Mesenchymal stem cell (in vitro differentiated cells and primary cell): Measurements from ENCODE around the gene INSIG1.

Source experiments
- DNase-seq: peaks from one replicate; pipeline ENCODE4 v3.0.0-alpha.2; 2013
- H2AFZ ChIP-seq: one replicate; pipeline ENCODE4 v1.6.1; 2013; ENCODE audit warnings: low read depth, mild to moderate bottlenecking, control low read depth, inconsistent platforms, low read length, moderate library complexity
- H2AK5ac ChIP-seq: 2 replicates; pipeline ENCODE4 v1.6.1; 2013; ENCODE audit warnings: low read length, moderate library complexity, mild to moderate bottlenecking, inconsistent platforms; ENCODE audit not compliant: severe bottlenecking
- H2BK120ac ChIP-seq: one replicate; pipeline ENCODE4 v1.6.1; 2013; ENCODE audit warnings: low read depth, mild to moderate bottlenecking, inconsistent platforms, low read length, moderate library complexity
- H2BK12ac ChIP-seq, 2 experiments: one replicate each; pipeline ENCODE4 v1.6.1; 2013; ENCODE audit warnings: inconsistent platforms in 2 of 2, low read length in 2 of 2, mild to moderate bottlenecking in 2 of 2, moderate library complexity in 2 of 2, control low read depth in 1 of 2
- H2BK15ac ChIP-seq: one replicate; pipeline ENCODE4 v1.6.1; 2013; ENCODE audit warnings: mild to moderate bottlenecking, low read depth, inconsistent platforms; ENCODE audit not compliant: poor library complexity, severe bottlenecking
- H2BK5ac ChIP-seq: 2 replicates; pipeline ENCODE4 v1.6.1; 2013; ENCODE audit warnings: low read depth, mild to moderate bottlenecking, low read length, control low read depth, inconsistent platforms; ENCODE audit not compliant: poor library complexity, severe bottlenecking
- H3K14ac ChIP-seq, 2 experiments: one replicate each; pipeline ENCODE4 v1.6.1; 2013; ENCODE audit warnings: inconsistent platforms in 2 of 2, low read length in 2 of 2, control low read depth in 1 of 2, mild to moderate bottlenecking in 1 of 2, moderate library complexity in 1 of 2
- H3K18ac ChIP-seq, 2 experiments: one replicate each; pipeline ENCODE4 v1.6.1; 2013; ENCODE audit warnings: inconsistent platforms in 2 of 2, low read length in 2 of 2, control low read depth in 1 of 2, low read depth in 1 of 2, mild to moderate bottlenecking in 1 of 2
- H3K23ac ChIP-seq, 2 experiments: one replicate each; pipeline ENCODE4 v1.6.1; 2013; ENCODE audit warnings: inconsistent platforms in 2 of 2, low read length in 2 of 2, mild to moderate bottlenecking in 2 of 2, moderate library complexity in 2 of 2, control low read depth in 1 of 2
- H3K27ac ChIP-seq: 2 replicates; pipeline ENCODE4 v1.5.1; 2013; ENCODE audit warnings: mild to moderate bottlenecking, moderate library complexity, low read length, control low read depth, inconsistent platforms; ENCODE audit not compliant: poor library complexity, severe bottlenecking
- H3K27me3 ChIP-seq, 2 experiments: 2 replicates each; pipeline versions ENCODE4 v1.6.1 to v1.7.0; 2013; ENCODE audit warnings: low read length in 2 of 2, mild to moderate bottlenecking in 2 of 2, moderate library complexity in 2 of 2, control low read depth in 1 of 2, inconsistent platforms in 1 of 2; ENCODE audit not compliant: control insufficient read depth in 1 of 2, insufficient read depth in 1 of 2
- H3K36me3 ChIP-seq, 2 experiments: 2 replicates each; pipeline versions ENCODE4 v1.6.1 to v1.7.0; 2013; ENCODE audit warnings: low read length in 2 of 2, control low read depth in 1 of 2, inconsistent platforms in 1 of 2, low read depth in 1 of 2, mild to moderate bottlenecking in 1 of 2; ENCODE audit not compliant: insufficient read depth in 2 of 2, control insufficient read depth in 1 of 2
- H3K4ac ChIP-seq, 2 experiments: one replicate each; pipeline ENCODE4 v1.6.1; 2013; ENCODE audit warnings: inconsistent platforms in 2 of 2, low read length in 2 of 2, mild to moderate bottlenecking in 2 of 2, moderate library complexity in 2 of 2, control low read depth in 1 of 2, low read depth in 1 of 2
- H3K4me1 ChIP-seq: 2 replicates; pipeline ENCODE4 v1.6.1; 2013; ENCODE audit warnings: low read depth, low read length, control low read depth; ENCODE audit not compliant: control insufficient read depth, insufficient read depth
- H3K4me2 ChIP-seq: 2 replicates; pipeline ENCODE4 v1.6.1; 2013; ENCODE audit warnings: low read length, mild to moderate bottlenecking, inconsistent platforms; ENCODE audit not compliant: poor library complexity, severe bottlenecking
- H3K4me3 ChIP-seq, 2 experiments: 2 replicates each; pipeline versions ENCODE4 v1.5.1 to v1.7.0; 2013; ENCODE audit warnings: low read length in 2 of 2, mild to moderate bottlenecking in 2 of 2, control low read depth in 1 of 2, low read depth in 1 of 2; ENCODE audit not compliant: insufficient read depth in 1 of 2
- H3K79me1 ChIP-seq: replicated peaks from 2 replicates; pipeline ENCODE4 v1.6.1; 2013; ENCODE audit warnings: mild to moderate bottlenecking, control low read depth, low read length, inconsistent platforms; ENCODE audit not compliant: poor library complexity, severe bottlenecking
- H3K9ac ChIP-seq: 2 replicates; pipeline ENCODE4 v1.7.0; 2013; ENCODE audit warnings: mild to moderate bottlenecking, low read length, moderate library complexity
- H3K9me3 ChIP-seq: 2 replicates; pipeline ENCODE4 v1.7.0; 2013; ENCODE audit warnings: mild to moderate bottlenecking, low read length; ENCODE audit not compliant: control insufficient read depth
- H4K8ac ChIP-seq: one replicate; pipeline ENCODE4 v1.6.1; 2013; ENCODE audit warnings: inconsistent platforms, mild to moderate bottlenecking, low read length, moderate library complexity
- H4K91ac ChIP-seq: one replicate; pipeline ENCODE4 v1.6.1; 2013; ENCODE audit warnings: mild to moderate bottlenecking, low read length, inconsistent platforms
- WGBS: methylation state at CpG from one replicate; pipeline ENCODE4 v1.1.7; 2013; ENCODE audit warnings: mixed read lengths; 5-methylcytosine and 5-hydroxymethylcytosine counted together

INSIG1 gene

DNA sequence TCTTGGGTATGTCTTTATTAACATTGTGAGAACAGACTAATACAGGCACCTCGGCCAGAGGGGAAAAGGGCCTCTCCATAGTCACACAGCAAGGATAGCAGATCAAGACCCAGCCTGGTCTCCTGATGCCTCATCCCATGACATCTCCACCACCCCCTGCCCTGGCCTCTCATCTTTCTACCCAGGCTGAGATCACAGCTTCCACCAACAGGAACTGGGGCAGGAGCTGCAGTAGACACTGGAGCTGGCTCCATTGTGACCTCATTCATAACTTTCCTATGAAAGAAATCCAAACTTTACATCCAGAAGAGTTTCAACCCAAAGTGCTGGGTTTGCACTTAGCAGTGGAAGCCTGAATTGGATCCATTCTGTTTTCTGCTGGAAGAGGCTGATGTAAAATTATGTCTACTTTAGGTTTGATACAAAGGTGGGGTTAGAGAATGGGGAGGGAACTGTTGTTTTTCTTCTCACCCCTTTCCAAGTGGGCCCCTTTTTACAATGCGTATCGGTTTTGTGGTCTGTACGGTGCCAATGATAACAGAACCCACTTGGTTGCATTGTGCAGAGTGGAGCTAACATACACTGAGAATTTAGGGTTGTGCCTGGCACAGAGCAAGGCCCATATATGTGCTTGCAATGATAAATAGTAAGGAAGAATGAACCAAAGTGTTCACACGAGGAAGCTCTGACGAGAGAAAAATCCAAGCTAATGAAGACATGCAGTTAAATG, 28.6 kb upstream of the INSIG1 start:
- no peak overlapping the region for H2AK5ac ChIP-seq
- no peak overlapping the region for H2BK15ac ChIP-seq
- no peaks in the 10 kb centered on the region for H3K9me3 ChIP-seq
- H4K91ac ChIP-seq: no peak overlapping the region
- H3K4ac ChIP-seq: no peak overlapping the region
- H3K23ac ChIP-seq: no peak overlapping the region
- no peak overlapping the region for H2BK5ac ChIP-seq
- H4K8ac ChIP-seq: no peak overlapping the region
- H2AFZ ChIP-seq: no peak overlapping the region
- no peak for DNase-seq
- H3K18ac ChIP-seq: no peak overlapping the region
- no peak overlapping the region for H3K4me2 ChIP-seq
- H3K36me3 ChIP-seq: no peaks in the 10 kb centered on the region
- H2BK12ac ChIP-seq: no peak overlapping the region
- peaks cover 0 to 12% of the 10 kb centered on the region in 2 experiments for H3K27me3 ChIP-seq
- H3K4me1 ChIP-seq: peaks cover 4% of the 10 kb centered on the region
- 94% methylated on average over 6 of the region's 6 CpGs for WGBS
- H3K27ac ChIP-seq: no peak overlapping the region
- no peak overlapping the region for H3K9ac ChIP-seq
- H3K79me1 ChIP-seq: no peaks in the 10 kb centered on the region
- peak overlapping the region in 1 of 2 experiments; percentile 29 for H3K4me3 ChIP-seq
- no peak overlapping the region for H2BK120ac ChIP-seq
- no peak overlapping the region for H3K14ac ChIP-seq

GRCh38 chr7:155269766-155270585, 27.7 kb upstream of the INSIG1 start:
- H2BK120ac ChIP-seq: no peak overlapping the region
- no peak overlapping the region for H2AK5ac ChIP-seq
- H3K36me3 ChIP-seq: no peaks in the 10 kb centered on the region
- H3K9ac ChIP-seq: peak overlapping the region; percentile 12
- no peak overlapping the region for H3K4me2 ChIP-seq
- H3K4ac ChIP-seq: no peak overlapping the region
- no peak overlapping the region for H2BK5ac ChIP-seq
- no peak overlapping the region for H2AFZ ChIP-seq
- DNase-seq: no peak
- H2BK12ac ChIP-seq: no peak overlapping the region
- no peak overlapping the region for H4K8ac ChIP-seq
- H4K91ac ChIP-seq: no peak overlapping the region
- H3K18ac ChIP-seq: no peak overlapping the region
- peaks cover 4% of the 10 kb centered on the region for H3K4me1 ChIP-seq
- 87% methylated on average over 20 of the region's 20 CpGs for WGBS
- H3K9me3 ChIP-seq: no peaks in the 10 kb centered on the region
- no peak overlapping the region for H3K27ac ChIP-seq
- no peak overlapping the region for H3K23ac ChIP-seq
- no peak overlapping the region for H2BK15ac ChIP-seq
- H3K27me3 ChIP-seq: peaks cover 0 to 5% of the 10 kb centered on the region in 2 experiments
- no peak overlapping the region for H3K14ac ChIP-seq
- H3K79me1 ChIP-seq: no peaks in the 10 kb centered on the region
- no peak overlapping the region for H3K4me3 ChIP-seq

DNA sequence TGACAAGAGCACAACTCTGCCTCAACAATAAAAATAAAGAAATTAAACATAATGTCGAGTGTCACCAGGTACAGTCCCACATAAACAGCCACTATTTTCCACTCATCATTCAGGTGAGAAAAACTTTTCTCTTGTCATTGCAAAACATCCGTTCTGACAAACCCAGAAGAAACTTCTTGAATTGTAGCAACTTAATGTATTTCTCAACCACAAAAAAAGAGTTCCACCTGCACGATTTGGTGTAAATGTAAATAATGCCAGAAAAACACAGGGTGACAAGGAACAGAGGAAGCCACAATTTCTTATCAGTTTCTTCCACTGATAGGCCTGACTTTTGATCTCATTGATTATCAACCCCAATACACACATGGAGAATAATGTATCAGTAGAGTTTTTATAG, 26.8 kb upstream of the INSIG1 start:
- H3K18ac ChIP-seq: no peak overlapping the region
- WGBS: 88% methylated on average over 3 of the region's 3 CpGs
- H2AFZ ChIP-seq: no peak overlapping the region
- H2BK15ac ChIP-seq: no peak overlapping the region
- DNase-seq: no peak
- no peak overlapping the region for H2BK12ac ChIP-seq
- H3K4ac ChIP-seq: no peak overlapping the region
- no peak overlapping the region for H4K8ac ChIP-seq
- H2BK5ac ChIP-seq: no peak overlapping the region
- no peak overlapping the region for H2BK120ac ChIP-seq
- H3K27ac ChIP-seq: no peak overlapping the region
- H3K9ac ChIP-seq: no peak overlapping the region
- H3K23ac ChIP-seq: no peak overlapping the region
- no peaks in the 10 kb centered on the region for H3K79me1 ChIP-seq
- H3K9me3 ChIP-seq: no peaks in the 10 kb centered on the region
- peaks cover 4% of the 10 kb centered on the region for H3K4me1 ChIP-seq
- H4K91ac ChIP-seq: no peak overlapping the region
- H3K14ac ChIP-seq: no peak overlapping the region
- no peak overlapping the region for H3K4me3 ChIP-seq
- no peak overlapping the region for H3K4me2 ChIP-seq
- no peaks in the 10 kb centered on the region for H3K36me3 ChIP-seq
- peaks cover 0 to 2% of the 10 kb centered on the region in 2 experiments for H3K27me3 ChIP-seq
- no peak overlapping the region for H2AK5ac ChIP-seq

- Histone ChIP-seq H3K79me1 (no peaks in the 10 kb centered on the region), H2BK5ac (no peak overlapping the region), H3K4ac (no peak overlapping the region), H4K91ac (no peak overlapping the region), H3K23ac (peak overlapping the region in 1 of 2 experiments; percentile 31), H2BK12ac (no peak overlapping the region), H4K8ac (no peak overlapping the region), H3K9ac (no peak overlapping the region), H3K27ac (no peak overlapping the region), H3K4me1 (peaks cover 2% of the 10 kb centered on the region), H3K4me2 (no peak overlapping the region), H2BK15ac (no peak overlapping the region), H3K18ac (no peak overlapping the region), H3K36me3 (no peaks in the 10 kb centered on the region), H3K27me3 (peaks cover 0 to 19% of the 10 kb centered on the region in 2 experiments), H2AK5ac (no peak overlapping the region), H3K4me3 (no peak overlapping the region), H2BK120ac (no peak overlapping the region), H3K9me3 (no peaks in the 10 kb centered on the region), H3K14ac (no peak overlapping the region), H2AFZ (no peak overlapping the region)
- WGBS: 87% methylated on average over 4 of the region's 4 CpGs
- DNase-seq: no peak
These were observed 22.9 kb upstream of the INSIG1 start for GRCh38 chr7:155274633-155275355.
